Measurements from ENCODE around the gene MFAP1.
A peak's percentile ranks its signal among the peaks of the same experiment; 100 is the strongest.

Gene MFAP1

DNA sequence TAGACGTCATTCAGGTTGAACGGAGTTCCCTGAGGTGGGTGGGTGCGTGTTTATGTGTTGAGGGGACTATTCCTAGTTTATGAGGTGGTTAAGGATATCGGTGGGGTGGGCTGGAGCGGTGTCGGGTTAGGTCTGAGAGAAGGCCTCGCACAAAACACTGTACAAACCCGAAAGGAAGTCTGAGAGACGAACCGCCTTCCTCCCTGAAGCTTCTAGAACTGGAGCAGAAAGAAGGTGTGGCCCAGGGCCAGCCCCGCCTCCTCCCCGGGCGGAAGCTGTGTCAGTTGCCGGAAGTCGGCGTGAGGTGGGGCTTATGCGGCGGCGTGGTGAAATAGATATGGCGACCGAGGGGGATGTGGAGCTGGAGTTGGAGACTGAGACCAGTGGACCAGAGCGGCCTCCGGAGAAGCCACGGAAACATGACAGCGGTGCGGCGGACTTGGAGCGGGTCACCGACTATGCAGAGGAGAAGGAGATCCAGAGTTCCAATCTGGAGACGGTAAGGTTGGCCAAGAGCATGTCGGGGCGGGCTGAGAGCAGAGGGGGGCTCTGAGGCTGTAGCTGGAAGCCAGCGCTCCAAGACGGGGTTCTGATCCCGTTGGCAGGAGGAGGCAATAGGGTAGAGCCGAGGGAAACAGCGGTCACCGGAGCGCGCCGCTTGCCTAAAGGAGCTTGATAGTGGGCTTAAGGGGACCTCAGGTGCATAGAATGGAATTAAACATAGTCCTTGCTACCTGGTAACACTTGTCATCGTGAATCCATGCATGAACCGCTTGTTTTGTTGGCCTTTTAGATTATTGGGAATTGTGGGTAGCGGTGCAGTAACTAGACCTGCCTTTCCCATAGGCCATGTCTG, 24.0 kb downstream of the MFAP1 start, which contains the start of gene HYPK:
Gene HYPK, plus strand, starts transcription at position 314 of the 856 bp plus-strand sequence. Its CDS starts 24 bp downstream, at position 338.
- Mint-ChIP-seq H3K27ac (peak within 1 kb of the TSS; percentile 85), H3K4me1 (ENCODE audit: low read depth) (peaks cover 55% of the 10 kb centered on the region), H3K9me3 (no peaks in the 10 kb centered on the region), H3K36me3 (ENCODE audit: low read depth) (peaks cover 97% of the 10 kb centered on the region), H3K27me3 (no peaks in the 10 kb centered on the region), H3K4me3 (peak within 1 kb of the TSS; percentile 95)
- intact Hi-C loops (cut with micrococcal nuclease) = no loop called here

DNA sequence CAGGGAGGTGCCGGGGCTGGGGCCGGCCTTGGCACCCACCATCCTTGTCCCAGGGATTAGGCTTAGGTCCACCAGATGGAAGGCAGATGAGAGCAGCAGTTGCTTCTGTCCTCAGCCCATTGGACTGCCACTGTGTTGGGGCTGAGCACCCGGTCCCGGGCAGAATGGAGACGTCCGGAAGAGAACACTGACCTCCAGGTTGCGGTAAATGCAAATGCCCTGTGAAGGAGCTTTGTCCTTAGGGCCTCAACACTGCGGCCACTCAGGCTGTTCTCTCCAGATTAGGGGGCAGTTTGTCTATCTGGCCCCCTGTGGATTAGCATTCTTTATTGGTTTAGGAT, 24.6 kb downstream of the MFAP1 start, which contains the start of gene SERINC4:
Gene SERINC4, minus strand, starts transcription at position 276 of the 341 bp plus-strand sequence. Its CDS starts 234 bp downstream, at position 42.
- intact Hi-C loops (cut with micrococcal nuclease) = no loop called here
- Mint-ChIP-seq H3K9me3 (no peaks in the 10 kb centered on the region), H3K36me3 (ENCODE audit: low read depth) (peaks cover 97% of the 10 kb centered on the region), H3K27ac (peak within 1 kb of the TSS; percentile 85), H3K4me1 (ENCODE audit: low read depth) (peaks cover 61% of the 10 kb centered on the region), H3K27me3 (no peaks in the 10 kb centered on the region), H3K4me3 (peak within 1 kb of the TSS; percentile 95)

- H3K27me3 Mint-ChIP-seq = no peaks in the 10 kb centered on the region
- H3K4me3 Mint-ChIP-seq = no peak overlapping the region
- peak overlapping the region; percentile 85 for H3K27ac Mint-ChIP-seq
- peaks cover 66% of the 10 kb centered on the region for H3K4me1 Mint-ChIP-seq (ENCODE audit: low read depth)
- intact Hi-C loops (cut with micrococcal nuclease) = no loop called here
- H3K36me3 Mint-ChIP-seq (ENCODE audit: low read depth) = peaks cover 97% of the 10 kb centered on the region
- H3K9me3 Mint-ChIP-seq = no peaks in the 10 kb centered on the region
These were observed 25.1 kb downstream of the MFAP1 start for GRCh38 chr15:43799209-43799944.

GRCh38 chr15:43796566-43796965, 27.9 kb downstream of the MFAP1 start:
- Mint-ChIP-seq H3K9me3 (no peaks in the 10 kb centered on the region), H3K27ac (peak overlapping the region; percentile 85), H3K27me3 (no peaks in the 10 kb centered on the region), H3K4me3 (no peak overlapping the region), H3K4me1 (ENCODE audit: low read depth) (peaks cover 79% of the 10 kb centered on the region), H3K36me3 (ENCODE audit: low read depth) (peaks cover 93% of the 10 kb centered on the region)
- intact Hi-C loops (cut with micrococcal nuclease) = no loop called here

GRCh38 chr15:43795997-43796396, 28.5 kb downstream of the MFAP1 start:
- Mint-ChIP-seq H3K4me3 (no peak overlapping the region), H3K36me3 (ENCODE audit: low read depth) (peaks cover 88% of the 10 kb centered on the region), H3K4me1 (ENCODE audit: low read depth) (peaks cover 78% of the 10 kb centered on the region), H3K9me3 (no peaks in the 10 kb centered on the region), H3K27me3 (no peaks in the 10 kb centered on the region), H3K27ac (peak overlapping the region; percentile 85)
- intact Hi-C loops (cut with micrococcal nuclease) = no loop called here

- intact Hi-C loops (cut with micrococcal nuclease) = no loop called here
- no peaks in the 10 kb centered on the region for H3K9me3 Mint-ChIP-seq
- H3K4me1 Mint-ChIP-seq (ENCODE audit: low read depth) = peaks cover 75% of the 10 kb centered on the region
- H3K4me3 Mint-ChIP-seq = no peak overlapping the region
- H3K27me3 Mint-ChIP-seq = no peaks in the 10 kb centered on the region
- peak overlapping the region; percentile 74 for H3K27ac Mint-ChIP-seq
- peaks cover 81% of the 10 kb centered on the region for H3K36me3 Mint-ChIP-seq (ENCODE audit: low read depth)
These were observed 29.3 kb downstream of the MFAP1 start for GRCh38 chr15:43795197-43795596.

DNA sequence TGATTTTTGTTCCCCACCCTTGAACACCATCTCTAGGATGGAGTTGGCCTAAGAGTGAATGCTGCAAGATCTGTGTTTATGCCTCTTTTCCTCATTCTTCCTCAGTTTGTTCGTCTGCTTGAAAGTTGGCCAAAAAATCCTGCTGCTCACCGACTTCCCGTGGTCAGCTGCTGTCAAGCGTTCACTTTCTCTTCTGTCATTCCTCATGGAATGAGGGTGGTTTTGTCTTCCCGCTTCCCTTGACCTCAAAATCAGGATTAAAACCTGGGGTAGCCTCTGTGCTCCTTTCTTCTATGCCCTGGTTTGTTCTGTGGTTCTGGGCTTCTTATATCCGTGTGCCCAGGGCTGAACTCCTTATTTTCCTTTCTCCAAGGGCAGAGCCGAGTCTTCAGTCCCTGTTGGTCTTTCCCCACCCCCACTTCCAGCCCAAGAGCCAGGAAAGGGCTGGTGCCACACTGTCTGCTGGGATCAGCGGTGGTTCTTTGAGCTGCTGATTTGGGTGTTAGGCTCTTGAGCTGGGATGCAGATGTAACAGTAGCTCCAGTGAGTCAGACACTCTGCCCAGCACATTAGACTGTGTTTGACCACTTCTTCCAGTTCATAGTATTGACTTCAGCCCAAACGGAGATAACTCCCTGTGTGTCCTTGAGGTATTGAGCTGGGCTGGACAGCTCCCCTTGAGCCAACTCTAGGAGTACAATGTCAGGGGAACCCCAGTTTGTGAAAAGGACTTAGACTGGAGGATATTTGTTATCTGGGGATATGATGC, 30.0 kb downstream of the MFAP1 start:
- H3K4me3 Mint-ChIP-seq = peak overlapping the region; percentile 50
- peaks cover 67% of the 10 kb centered on the region for H3K4me1 Mint-ChIP-seq (ENCODE audit: low read depth)
- H3K9me3 Mint-ChIP-seq = no peaks in the 10 kb centered on the region
- peaks cover 75% of the 10 kb centered on the region for H3K36me3 Mint-ChIP-seq (ENCODE audit: low read depth)
- H3K27ac Mint-ChIP-seq = peak overlapping the region; percentile 74
- intact Hi-C loops (cut with micrococcal nuclease) = no loop called here
- H3K27me3 Mint-ChIP-seq = no peaks in the 10 kb centered on the region

DNA sequence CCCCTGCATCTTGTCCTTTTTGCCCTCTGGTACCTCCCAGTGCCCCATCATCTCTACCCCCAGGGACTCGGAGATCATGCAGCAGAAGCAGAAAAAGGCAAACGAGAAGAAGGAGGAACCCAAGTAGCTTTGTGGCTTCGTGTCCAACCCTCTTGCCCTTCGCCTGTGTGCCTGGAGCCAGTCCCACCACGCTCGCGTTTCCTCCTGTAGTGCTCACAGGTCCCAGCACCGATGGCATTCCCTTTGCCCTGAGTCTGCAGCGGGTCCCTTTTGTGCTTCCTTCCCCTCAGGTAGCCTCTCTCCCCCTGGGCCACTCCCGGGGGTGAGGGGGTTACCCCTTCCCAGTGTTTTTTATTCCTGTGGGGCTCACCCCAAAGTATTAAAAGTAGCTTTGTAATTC, 30.8 kb downstream of the MFAP1 start:
- peak overlapping the region; percentile 82 for H3K4me3 Mint-ChIP-seq
- no peaks in the 10 kb centered on the region for H3K27me3 Mint-ChIP-seq
- no peaks in the 10 kb centered on the region for H3K9me3 Mint-ChIP-seq
- peak overlapping the region; percentile 100 for H3K27ac Mint-ChIP-seq
- peaks cover 59% of the 10 kb centered on the region for H3K4me1 Mint-ChIP-seq (ENCODE audit: low read depth)
- intact Hi-C loops (cut with micrococcal nuclease) = loop anchor here (1.0 kb wide), 1 partner anchor 16 kb away; no protein-coding TSS in a partner anchor
- peaks cover 71% of the 10 kb centered on the region for H3K36me3 Mint-ChIP-seq (ENCODE audit: low read depth)

DNA sequence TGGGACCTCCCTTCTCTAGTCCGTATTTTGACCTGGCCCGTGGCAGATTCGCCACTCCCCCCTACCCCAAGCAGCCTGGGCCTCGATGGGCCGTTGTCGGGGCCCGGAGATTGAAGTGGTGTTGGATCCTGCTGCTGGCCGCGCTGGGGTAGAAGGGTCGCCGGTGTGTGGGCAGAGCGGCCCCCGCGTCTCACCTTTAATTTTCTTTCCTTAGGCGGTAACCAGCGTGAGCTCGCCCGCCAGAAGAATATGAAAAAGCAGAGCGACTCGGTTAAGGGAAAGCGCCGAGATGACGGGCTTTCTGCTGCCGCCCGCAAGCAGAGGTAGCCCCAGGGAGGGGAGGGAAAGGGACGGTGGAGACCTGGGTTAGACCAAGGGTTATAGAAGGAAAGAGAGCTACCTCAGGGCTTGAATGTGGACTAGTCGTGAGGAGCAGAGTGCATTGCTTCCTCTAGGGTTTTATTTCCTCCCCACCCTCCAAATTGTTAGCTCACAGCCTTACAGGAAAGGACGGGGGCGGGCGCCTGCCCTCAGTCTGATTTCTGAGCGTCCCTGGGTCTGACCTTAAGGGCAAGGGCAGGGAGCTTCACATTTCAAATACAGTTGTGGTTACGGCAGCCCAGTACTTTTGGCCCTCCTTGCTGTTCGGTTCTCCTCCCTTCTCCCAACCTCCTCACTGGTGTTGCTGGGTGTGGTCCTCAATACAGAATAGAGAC, 31.6 kb downstream of the MFAP1 start:
- H3K9me3 Mint-ChIP-seq = no peaks in the 10 kb centered on the region
- H3K4me3 Mint-ChIP-seq = peak overlapping the region; percentile 82
- peaks cover 52% of the 10 kb centered on the region for H3K4me1 Mint-ChIP-seq (ENCODE audit: low read depth)
- peak overlapping the region; percentile 100 for H3K27ac Mint-ChIP-seq
- H3K36me3 Mint-ChIP-seq (ENCODE audit: low read depth) = peaks cover 65% of the 10 kb centered on the region
- intact Hi-C loops (cut with micrococcal nuclease) = loop anchor here (1.0 kb wide), 1 partner anchor 16 kb away; no protein-coding TSS in a partner anchor
- no peaks in the 10 kb centered on the region for H3K27me3 Mint-ChIP-seq

GRCh38 chr15:43791993-43792760, 32.3 kb downstream of the MFAP1 start, which contains the start of gene SERF2:
TSS of gene SERF2 (plus strand) at chr15:43792320. CDS start at chr15:43792377, 57 bp downstream.
- Mint-ChIP-seq H3K4me1 (ENCODE audit: low read depth) (peaks cover 46% of the 10 kb centered on the region), H3K36me3 (ENCODE audit: low read depth) (peaks cover 58% of the 10 kb centered on the region), H3K4me3 (peak within 1 kb of the TSS; percentile 82), H3K27me3 (no peaks in the 10 kb centered on the region), H3K9me3 (no peaks in the 10 kb centered on the region), H3K27ac (peak within 1 kb of the TSS; percentile 100)
- intact Hi-C loops (cut with micrococcal nuclease) = no loop called here

- Mint-ChIP-seq H3K36me3 (ENCODE audit: low read depth) (peaks cover 30% of the 10 kb centered on the region), H3K27ac (no peak overlapping the region), H3K4me1 (ENCODE audit: low read depth) (peaks cover 20% of the 10 kb centered on the region), H3K9me3 (no peaks in the 10 kb centered on the region), H3K4me3 (no peak overlapping the region), H3K27me3 (no peaks in the 10 kb centered on the region)
- intact Hi-C loops (cut with micrococcal nuclease) = no loop called here
These were observed 35.1 kb downstream of the MFAP1 start for GRCh38 chr15:43789409-43789808.

DNA sequence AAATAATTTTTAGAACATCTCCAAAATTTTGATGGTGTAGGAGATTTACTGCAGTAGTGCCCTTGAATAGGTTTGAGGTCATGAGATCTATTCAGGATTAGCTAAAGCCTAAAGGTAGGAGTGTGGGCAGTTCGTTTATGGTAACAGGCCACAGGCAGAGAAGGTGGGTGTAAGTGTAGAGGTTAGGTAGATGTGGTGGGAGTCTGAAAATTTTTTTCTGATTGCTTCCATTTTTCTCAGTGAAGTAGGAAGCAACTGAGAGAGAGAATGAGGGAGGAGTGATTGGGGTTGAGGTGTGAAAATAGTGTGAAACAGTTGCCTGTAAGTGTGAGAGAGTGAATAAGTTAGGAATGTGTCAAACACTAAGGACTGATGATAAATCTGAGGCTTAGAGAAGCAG, 45.5 kb downstream of the MFAP1 start:
- intact Hi-C loops (cut with micrococcal nuclease) = loop anchor here (10.0 kb wide), 1 partner anchor 46 kb away; the partner anchor contains the start of genes MFAP1 and WDR76
- H3K36me3 Mint-ChIP-seq (ENCODE audit: low read depth) = peaks cover 27% of the 10 kb centered on the region
- H3K4me1 Mint-ChIP-seq (ENCODE audit: low read depth) = peaks cover 35% of the 10 kb centered on the region
- H3K27me3 Mint-ChIP-seq = no peaks in the 10 kb centered on the region
- H3K9me3 Mint-ChIP-seq = no peaks in the 10 kb centered on the region
- H3K4me3 Mint-ChIP-seq = no peak overlapping the region
- no peak overlapping the region for H3K27ac Mint-ChIP-seq

Measured in dendritic cell treated with granulocyte-macrophage colony-stimulating factor and Interleukin-4, amounts not matched to agents 40 ng/mL and 50 ng/mL, for 4 days (primary cell).